Fibroblast of the aortic adventitia (primary cell): ENCODE measurements around the gene RESP18. TPM values are rescaled to one million over a fixed set of nuclear protein-coding genes. Genes with fewer than 3 reads are reported as not detected.

Source experiments
- DNase-seq: peaks from one replicate; pipeline ENCODE4 v3.0.0-alpha.2; 2010; ENCODE audit warnings: low read depth
- H3K4me3 ChIP-seq: 2 replicates; pipeline ENCODE4 v1.5.1; 2011; ENCODE audit warnings: low read depth, mild to moderate bottlenecking, control low read depth, low read length, moderate library complexity
- CTCF ChIP-seq: IDR thresholded peaks from 2 replicates; pipeline ENCODE4 v1.5.1; 2011; ENCODE audit warnings: mild to moderate bottlenecking, low read length, control low read depth, inconsistent platforms; ENCODE audit not compliant: insufficient read depth
- total RNA-seq: library from RNA; depleted of rRNA; stranded (reverse); fragments of >200 nt; gene quantifications from 2 replicates; pipeline ENCODE4 v1.2.3, GENCODE V29; 2012; ENCODE audit warnings: low replicate concordance

RESP18 gene
- total RNA-seq, 1 donor, result not detected

GRCh38 chr2:219282943-219283581 lies 49.5 kb downstream of the RESP18 start:
- H3K4me3 ChIP-seq, result no peak overlapping the region
- no peak for TF ChIP-seq CTCF
- no peak for DNase-seq

- H3K4me3 ChIP-seq, result no peak overlapping the region
- no peak for DNase-seq
- no peak for TF ChIP-seq CTCF
Observed at GRCh38 chr2:219282375-219282774, 50.2 kb downstream of the RESP18 start.

- H3K4me3 ChIP-seq, result no peak overlapping the region
- no peak for DNase-seq
- TF ChIP-seq CTCF, result no peak
Observed at GRCh38 chr2:219281588-219281987, 51.0 kb downstream of the RESP18 start.

- no peak for DNase-seq
- no peak for TF ChIP-seq CTCF
- no peak overlapping the region for H3K4me3 ChIP-seq
Observed at GRCh38 chr2:219280651-219281050, 51.9 kb downstream of the RESP18 start.

- TF ChIP-seq CTCF, result no peak
Observed at GRCh38 chr2:219279916-219280516, 52.5 kb downstream of the RESP18 start.

GRCh38 chr2:219279151-219279915 lies 53.2 kb downstream of the RESP18 start, which contains the start of gene DNAJB2:
DNAJB2 (plus strand) TSS chr2:219279366; CDS start chr2:219279834, 468 bp downstream.
- peak; percentile 99 for DNase-seq
- peak; percentile 6 for TF ChIP-seq CTCF
- peak within 1 kb of the TSS; percentile 86 for H3K4me3 ChIP-seq

More at GRCh38 chr2:219279916-219280516, 52.5 kb downstream of the RESP18 start:
- DNase-seq, result no peak
- peak overlapping the region; percentile 86 for H3K4me3 ChIP-seq
